Measurements from ENCODE around the gene LAMTOR3.

DNA sequence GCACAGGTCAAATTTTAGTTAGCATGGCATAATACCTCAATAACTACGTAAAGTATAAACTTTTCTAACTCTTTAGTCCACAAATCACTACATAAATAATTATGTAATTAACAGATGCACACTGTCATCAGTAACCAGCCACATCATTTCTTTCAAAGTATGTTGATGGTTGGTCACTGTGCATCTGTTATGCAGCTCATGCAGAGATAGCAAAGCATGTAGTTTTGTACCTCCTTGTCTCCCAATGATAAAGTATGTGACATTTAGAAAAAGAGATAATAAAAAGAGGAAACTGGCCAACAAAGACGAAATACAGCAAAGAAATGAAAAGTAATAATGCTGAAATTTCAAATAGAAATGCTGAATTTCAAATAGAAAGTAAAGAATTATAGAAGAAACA is 2.9 kb downstream of the LAMTOR3 start:
- TF ChIP-seq CTCF (IDR thresholded peaks at IDR 0.05) (no peak), POLR2A (IDR thresholded peaks at IDR 0.05) (no peak)
